SU-DHL-6 (cell line): ENCODE data around the gene KCNE2.

Experiments
- EZH2phosphoT487 ChIP-seq: fragments of 200-600 bp; sonication (generic), shearing (Covaris generic); conservative IDR thresholded peaks from 2 replicates; pipeline ENCODE4 v1.6.1; 2018; ENCODE audit warnings: mild to moderate bottlenecking, antibody characterized with exemption, low read length, moderate library complexity, mixed read lengths
- TF ChIP-seq, protein P1 (sequence below): fragments of 200-600 bp; sonication (generic); IDR thresholded peaks from one replicate; pipeline ENCODE4 v1.5.1; 2017; ENCODE audit warnings: antibody characterized with exemption, mild to moderate bottlenecking, low read length, moderate library complexity; ENCODE audit not compliant: insufficient read depth, poor library complexity, severe bottlenecking

DNA sequence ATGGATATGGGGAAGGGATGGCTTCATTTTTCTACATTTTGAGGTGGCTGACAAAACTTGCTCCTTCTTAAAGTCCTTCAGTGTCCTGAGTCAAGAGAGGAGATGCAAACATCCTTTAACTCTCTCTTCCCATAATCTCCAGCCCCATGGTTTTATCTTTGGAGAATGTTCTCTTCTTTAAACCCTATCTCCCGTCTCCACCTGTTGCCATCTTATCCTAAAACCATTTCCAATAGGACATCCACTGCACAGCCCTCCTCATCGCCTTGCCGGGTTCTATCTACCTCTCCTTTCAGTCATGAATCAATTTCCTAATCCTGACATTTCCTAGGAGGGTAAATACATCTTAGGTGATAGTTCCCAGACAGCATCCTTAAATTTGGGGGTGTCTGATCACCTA is 44.2 kb upstream of the KCNE2 start:
- TF ChIP-seq, protein P1, sequence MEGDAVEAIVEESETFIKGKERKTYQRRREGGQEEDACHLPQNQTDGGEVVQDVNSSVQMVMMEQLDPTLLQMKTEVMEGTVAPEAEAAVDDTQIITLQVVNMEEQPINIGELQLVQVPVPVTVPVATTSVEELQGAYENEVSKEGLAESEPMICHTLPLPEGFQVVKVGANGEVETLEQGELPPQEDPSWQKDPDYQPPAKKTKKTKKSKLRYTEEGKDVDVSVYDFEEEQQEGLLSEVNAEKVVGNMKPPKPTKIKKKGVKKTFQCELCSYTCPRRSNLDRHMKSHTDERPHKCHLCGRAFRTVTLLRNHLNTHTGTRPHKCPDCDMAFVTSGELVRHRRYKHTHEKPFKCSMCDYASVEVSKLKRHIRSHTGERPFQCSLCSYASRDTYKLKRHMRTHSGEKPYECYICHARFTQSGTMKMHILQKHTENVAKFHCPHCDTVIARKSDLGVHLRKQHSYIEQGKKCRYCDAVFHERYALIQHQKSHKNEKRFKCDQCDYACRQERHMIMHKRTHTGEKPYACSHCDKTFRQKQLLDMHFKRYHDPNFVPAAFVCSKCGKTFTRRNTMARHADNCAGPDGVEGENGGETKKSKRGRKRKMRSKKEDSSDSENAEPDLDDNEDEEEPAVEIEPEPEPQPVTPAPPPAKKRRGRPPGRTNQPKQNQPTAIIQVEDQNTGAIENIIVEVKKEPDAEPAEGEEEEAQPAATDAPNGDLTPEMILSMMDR: no peak
- TF ChIP-seq EZH2phosphoT487: no peak
